Stomach smooth muscle (tissue), 2 donors: ENCODE results near the gene HTRA2.
A peak's percentile ranks its signal among the peaks of the same experiment; 100 is the strongest.

Experiments
- H3K27ac ChIP-seq: one replicate; pipeline ENCODE4 v1.7.0; 2013; ENCODE audit warnings: mild to moderate bottlenecking, low read length, inconsistent platforms
- H3K27me3 ChIP-seq, 2 donors: one replicate each; pipeline ENCODE4 v1.7.0; 2013; ENCODE audit warnings: low read length in 2 of 2; ENCODE audit not compliant: insufficient read depth in 2 of 2, control insufficient read depth in 1 of 2
- H3K36me3 ChIP-seq, 2 donors: one replicate each; pipeline ENCODE4 v1.7.0; 2013; ENCODE audit warnings: low read length in 2 of 2; ENCODE audit not compliant: control insufficient read depth in 2 of 2, insufficient read depth in 2 of 2
- H3K4me1 ChIP-seq: one replicate; pipeline ENCODE4 v1.7.0; 2013; ENCODE audit warnings: low read length; ENCODE audit not compliant: control insufficient read depth, insufficient read depth
- H3K4me3 ChIP-seq, 2 donors: one replicate each; pipeline ENCODE4 v1.7.0; 2013; ENCODE audit warnings: low read length in 2 of 2
- H3K9ac ChIP-seq, 2 donors: one replicate each; pipeline ENCODE4 v1.7.0; 2013; ENCODE audit warnings: low read length in 2 of 2, mild to moderate bottlenecking in 1 of 2
- H3K9me3 ChIP-seq, 2 donors: one replicate each; pipeline ENCODE4 v1.7.0; 2013; ENCODE audit warnings: low read length in 2 of 2; ENCODE audit not compliant: control insufficient read depth in 2 of 2
- donor health status: healthy.
- donor health status: Pancreatic carcinoma.

HTRA2 gene

GRCh38 chr2:74524005-74524404, 5.7 kb upstream of the HTRA2 start:
- Histone ChIP-seq H3K4me1 (peaks cover 13% of the 10 kb centered on the region), H3K4me3 (no peak overlapping the region), H3K27me3 (peaks cover 10 to 13% of the 10 kb centered on the region in 2 donors), H3K9me3 (no peaks in the 10 kb centered on the region), H3K36me3 (peaks cover 19 to 22% of the 10 kb centered on the region in 2 donors), H3K27ac (no peak overlapping the region), H3K9ac (no peak overlapping the region)

GRCh38 chr2:74524955-74525716, 4.6 kb upstream of the HTRA2 start:
- H3K27ac ChIP-seq: no peak overlapping the region
- peaks cover 19 to 22% of the 10 kb centered on the region in 2 donors for H3K36me3 ChIP-seq
- no peak overlapping the region for H3K9ac ChIP-seq
- peaks cover 17% of the 10 kb centered on the region for H3K4me1 ChIP-seq
- H3K9me3 ChIP-seq: no peaks in the 10 kb centered on the region
- peaks cover 3 to 4% of the 10 kb centered on the region in 2 donors for H3K27me3 ChIP-seq
- no peak overlapping the region for H3K4me3 ChIP-seq

GRCh38 chr2:74525717-74526648, 3.8 kb upstream of the HTRA2 start, which contains the start of gene DQX1:
Gene DQX1 (minus strand): TSS chr2:74526231. CDS start chr2:74525729, 502 bp downstream.
- H3K4me1 ChIP-seq: peaks cover 24% of the 10 kb centered on the region
- H3K9me3 ChIP-seq: no peaks in the 10 kb centered on the region
- H3K4me3 ChIP-seq: no peak within 1 kb of the TSS
- H3K36me3 ChIP-seq: peaks cover 19 to 22% of the 10 kb centered on the region in 2 donors
- no peak within 1 kb of the TSS for H3K27ac ChIP-seq
- H3K9ac ChIP-seq: no peak within 1 kb of the TSS
- H3K27me3 ChIP-seq: no peaks in the 10 kb centered on the region

GRCh38 chr2:74526649-74527230, 3.0 kb upstream of the HTRA2 start:
- H3K36me3 ChIP-seq: peaks cover 19 to 25% of the 10 kb centered on the region in 2 donors
- H3K9me3 ChIP-seq: no peaks in the 10 kb centered on the region
- no peak overlapping the region for H3K4me3 ChIP-seq
- no peaks in the 10 kb centered on the region for H3K27me3 ChIP-seq
- peaks cover 30% of the 10 kb centered on the region for H3K4me1 ChIP-seq
- H3K27ac ChIP-seq: no peak overlapping the region
- no peak overlapping the region for H3K9ac ChIP-seq

GRCh38 chr2:74527741-74528140, 2.0 kb upstream of the HTRA2 start:
- Histone ChIP-seq H3K36me3 (peaks cover 25 to 33% of the 10 kb centered on the region in 2 donors), H3K4me3 (no peak overlapping the region), H3K27ac (no peak overlapping the region), H3K9ac (no peak overlapping the region), H3K27me3 (no peaks in the 10 kb centered on the region), H3K4me1 (peaks cover 31% of the 10 kb centered on the region), H3K9me3 (no peaks in the 10 kb centered on the region)

GRCh38 chr2:74528600-74529356, 955 bp upstream of the HTRA2 start:
- Histone ChIP-seq H3K36me3 (peaks cover 25 to 38% of the 10 kb centered on the region in 2 donors), H3K9ac (peak overlapping the region; percentile 79 to 91), H3K4me1 (peaks cover 31% of the 10 kb centered on the region), H3K27me3 (no peaks in the 10 kb centered on the region), H3K9me3 (no peaks in the 10 kb centered on the region), H3K4me3 (peak overlapping the region; percentile 74 to 99), H3K27ac (peak overlapping the region; percentile 77)

- Histone ChIP-seq H3K36me3 (peaks cover 25 to 41% of the 10 kb centered on the region in 2 donors), H3K9me3 (no peaks in the 10 kb centered on the region), H3K9ac (peak overlapping the region; percentile 72 to 80), H3K4me1 (peaks cover 31% of the 10 kb centered on the region), H3K27me3 (no peaks in the 10 kb centered on the region), H3K4me3 (peak overlapping the region; percentile 79 to 99), H3K27ac (peak overlapping the region; percentile 77)
Measured at GRCh38 chr2:74530239-74531187, 780 bp downstream of the HTRA2 start.

- Histone ChIP-seq H3K27me3 (no peaks in the 10 kb centered on the region), H3K4me3 (no peak overlapping the region), H3K36me3 (peaks cover 14 to 32% of the 10 kb centered on the region in 2 donors), H3K9me3 (no peaks in the 10 kb centered on the region), H3K27ac (no peak overlapping the region), H3K4me1 (peaks cover 31% of the 10 kb centered on the region), H3K9ac (peak overlapping the region in 1 of 2 donors; percentile 18)
Measured at GRCh38 chr2:74531666-74532065, 1.9 kb downstream of the HTRA2 start.

GRCh38 chr2:74532222-74532621, 2.5 kb downstream of the HTRA2 start:
- peak overlapping the region in 1 of 2 donors; percentile 18 for H3K9ac ChIP-seq
- H3K36me3 ChIP-seq: peaks cover 10 to 27% of the 10 kb centered on the region in 2 donors
- no peak overlapping the region for H3K4me3 ChIP-seq
- no peak overlapping the region for H3K27ac ChIP-seq
- H3K9me3 ChIP-seq: no peaks in the 10 kb centered on the region
- H3K4me1 ChIP-seq: peaks cover 31% of the 10 kb centered on the region
- H3K27me3 ChIP-seq: no peaks in the 10 kb centered on the region
